Measurements from ENCODE around the gene NCBP2L.

NCBP2L gene

GRCh38 chrX:107733686-107734085, 43.8 kb upstream of the NCBP2L start:
- in situ Hi-C loops (cut with MboI; ENCODE audit: low pct_unique_long_range_greater_than_20kb, low sequenced_read_pairs, unreplicated experiment), result no loop called here
- no peak for DNase-seq (ENCODE audit: low spot score)
- TF ChIP-seq, protein P1, sequence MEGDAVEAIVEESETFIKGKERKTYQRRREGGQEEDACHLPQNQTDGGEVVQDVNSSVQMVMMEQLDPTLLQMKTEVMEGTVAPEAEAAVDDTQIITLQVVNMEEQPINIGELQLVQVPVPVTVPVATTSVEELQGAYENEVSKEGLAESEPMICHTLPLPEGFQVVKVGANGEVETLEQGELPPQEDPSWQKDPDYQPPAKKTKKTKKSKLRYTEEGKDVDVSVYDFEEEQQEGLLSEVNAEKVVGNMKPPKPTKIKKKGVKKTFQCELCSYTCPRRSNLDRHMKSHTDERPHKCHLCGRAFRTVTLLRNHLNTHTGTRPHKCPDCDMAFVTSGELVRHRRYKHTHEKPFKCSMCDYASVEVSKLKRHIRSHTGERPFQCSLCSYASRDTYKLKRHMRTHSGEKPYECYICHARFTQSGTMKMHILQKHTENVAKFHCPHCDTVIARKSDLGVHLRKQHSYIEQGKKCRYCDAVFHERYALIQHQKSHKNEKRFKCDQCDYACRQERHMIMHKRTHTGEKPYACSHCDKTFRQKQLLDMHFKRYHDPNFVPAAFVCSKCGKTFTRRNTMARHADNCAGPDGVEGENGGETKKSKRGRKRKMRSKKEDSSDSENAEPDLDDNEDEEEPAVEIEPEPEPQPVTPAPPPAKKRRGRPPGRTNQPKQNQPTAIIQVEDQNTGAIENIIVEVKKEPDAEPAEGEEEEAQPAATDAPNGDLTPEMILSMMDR (IDR thresholded peaks at IDR 0.05; ENCODE audit: extremely low read depth, insufficient read depth, missing control alignments), result no peak

DNA sequence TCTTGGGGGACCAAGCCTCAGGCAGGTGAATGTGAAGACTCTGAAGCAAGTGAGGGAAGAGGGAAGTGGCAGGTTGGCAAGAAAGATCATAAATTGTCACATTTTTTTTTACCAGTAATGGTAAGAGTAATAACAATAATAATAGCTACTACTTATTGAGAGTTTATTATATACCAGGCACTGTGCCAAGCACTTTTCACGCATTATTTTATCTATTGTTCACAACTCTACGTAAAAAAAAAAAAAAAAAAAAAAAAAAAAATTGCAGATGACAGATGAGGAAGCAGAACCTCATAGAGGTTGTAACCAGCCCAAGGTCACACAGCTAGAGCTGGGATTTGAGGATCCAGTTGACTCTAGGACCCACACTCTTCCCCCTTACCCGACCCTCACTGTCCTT, 42.9 kb upstream of the NCBP2L start:
- no peak for DNase-seq (ENCODE audit: low spot score)
- TF ChIP-seq, protein P1 (IDR thresholded peaks at IDR 0.05; ENCODE audit: extremely low read depth, insufficient read depth, missing control alignments), result no peak
- in situ Hi-C loops (cut with MboI; ENCODE audit: low pct_unique_long_range_greater_than_20kb, low sequenced_read_pairs, unreplicated experiment), result no loop called here

GRCh38 chrX:107736781-107737531, 40.6 kb upstream of the NCBP2L start:
- TF ChIP-seq, protein P1 (IDR thresholded peaks at IDR 0.05; ENCODE audit: extremely low read depth, insufficient read depth, missing control alignments), result no peak
- in situ Hi-C loops (cut with MboI; ENCODE audit: low pct_unique_long_range_greater_than_20kb, low sequenced_read_pairs, unreplicated experiment), result no loop called here
- no peak for DNase-seq (ENCODE audit: low spot score)

DNA sequence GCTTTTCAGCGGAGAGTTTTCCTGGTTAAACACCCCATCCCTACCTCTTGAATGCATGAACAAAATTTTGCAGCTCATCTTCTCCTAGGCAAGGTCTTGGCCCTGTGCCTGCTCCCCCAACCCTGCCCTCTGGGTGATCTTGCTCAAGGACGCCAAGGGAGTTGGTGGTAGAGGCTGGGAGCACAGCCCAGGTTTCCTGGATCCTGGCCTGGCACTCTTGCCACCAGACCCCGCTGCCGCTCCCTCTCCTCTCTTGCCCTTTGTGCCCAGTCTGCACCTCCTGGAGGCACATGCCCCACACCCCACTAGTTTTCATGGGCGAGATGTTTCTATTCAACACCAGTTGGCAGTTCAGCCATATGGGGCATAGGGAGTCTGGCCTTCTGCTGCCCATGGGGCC, 39.3 kb upstream of the NCBP2L start:
- in situ Hi-C loops (cut with MboI; ENCODE audit: low pct_unique_long_range_greater_than_20kb, low sequenced_read_pairs, unreplicated experiment), result no loop called here
- TF ChIP-seq, protein P1 (IDR thresholded peaks at IDR 0.05; ENCODE audit: extremely low read depth, insufficient read depth, missing control alignments), result no peak
- no peak for DNase-seq (ENCODE audit: low spot score)

DNA sequence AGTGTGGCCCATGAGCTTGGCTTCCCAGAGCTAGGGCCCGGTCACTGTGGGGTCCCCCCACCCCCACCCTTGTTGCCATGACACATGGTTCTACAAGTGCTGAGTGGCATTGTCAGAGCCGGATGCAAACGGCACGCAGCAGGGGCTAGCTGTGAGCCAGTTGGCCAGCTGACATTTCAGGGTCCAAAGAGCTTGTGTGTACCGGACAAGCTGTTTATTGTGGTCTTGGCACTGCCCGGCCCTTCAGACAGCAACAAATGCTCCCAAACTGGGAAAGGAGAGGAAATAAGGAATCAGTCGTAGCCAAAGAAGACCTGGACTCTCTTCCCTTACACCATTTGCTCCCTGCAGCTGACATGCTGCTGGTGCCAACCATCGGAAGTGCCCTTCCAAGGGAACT, 38.8 kb upstream of the NCBP2L start:
- DNase-seq (ENCODE audit: low spot score), result no peak
- in situ Hi-C loops (cut with MboI; ENCODE audit: low pct_unique_long_range_greater_than_20kb, low sequenced_read_pairs, unreplicated experiment), result no loop called here
- TF ChIP-seq, protein P1 (IDR thresholded peaks at IDR 0.05; ENCODE audit: extremely low read depth, insufficient read depth, missing control alignments), result no peak

DNA sequence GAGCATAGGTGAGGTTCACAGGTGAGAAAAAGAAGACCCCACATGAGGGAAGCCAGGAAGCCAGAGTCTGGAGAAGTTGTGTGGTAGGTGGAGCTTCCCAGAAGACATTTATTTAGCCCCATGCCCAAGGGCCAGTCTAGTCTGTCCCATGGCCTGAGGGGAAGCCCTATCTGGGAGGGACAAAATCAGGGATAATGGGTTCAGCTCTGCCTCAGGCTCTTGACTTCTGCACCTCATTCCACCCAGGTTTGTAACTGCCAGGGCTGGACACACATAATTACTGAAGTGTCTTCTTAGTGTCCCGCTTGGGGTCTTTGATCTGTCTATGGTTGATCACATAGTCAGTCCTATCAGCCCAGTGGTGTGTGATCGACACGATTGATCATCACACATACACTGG, 38.0 kb upstream of the NCBP2L start:
- in situ Hi-C loops (cut with MboI; ENCODE audit: low pct_unique_long_range_greater_than_20kb, low sequenced_read_pairs, unreplicated experiment), result no loop called here
- no peak for DNase-seq (ENCODE audit: low spot score)
- TF ChIP-seq, protein P1 (IDR thresholded peaks at IDR 0.05; ENCODE audit: extremely low read depth, insufficient read depth, missing control alignments), result no peak
